ENCODE measurements around the gene IFT172. TPM values are rescaled to one million over a fixed set of nuclear protein-coding genes. Genes with fewer than 3 reads are reported as not detected.

Gene IFT172
- total RNA-seq, 1 experiment from 2014 or later = 13.7 TPM

DNA sequence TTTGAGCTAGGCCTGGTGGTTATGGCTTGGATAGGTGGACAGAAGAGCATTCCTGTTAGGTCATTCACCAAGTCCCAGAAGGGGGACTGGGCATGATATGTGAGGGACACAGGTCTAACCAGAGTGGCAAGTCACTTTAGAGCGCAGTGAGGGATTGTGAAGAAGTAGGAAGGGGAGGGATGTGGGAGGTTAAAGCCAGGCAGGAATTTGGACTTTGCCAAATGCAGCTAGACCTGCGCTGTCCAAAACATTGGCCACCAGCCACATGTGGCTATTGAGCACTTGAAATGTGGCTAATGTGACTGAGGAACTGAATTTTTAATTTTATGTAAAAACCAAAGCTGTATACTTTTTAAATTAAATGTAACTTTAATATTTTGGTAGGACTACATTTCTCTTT, 30.8 kb upstream of the IFT172 start:
- H3K27ac ChIP-seq (ENCODE audit: low read depth, low read length) = no peak overlapping the region
- H3K27me3 ChIP-seq (ENCODE audit: insufficient read depth, low read length) = no peaks in the 10 kb centered on the region
- H3K36me3 ChIP-seq (ENCODE audit: control insufficient read depth in 1 of 2, insufficient read depth in 2 of 2, low read length in 2 of 2) = no peaks in the 10 kb centered on the region
- no TSS peak for BruUV-seq (replicated peaks)
- DNase-seq (ENCODE audit: low read depth, low spot score) = no peak
- H3K4me1 ChIP-seq (ENCODE audit: control insufficient read depth in 1 of 2, insufficient read depth in 2 of 2, low read length in 2 of 2) = no peaks in the 10 kb centered on the region
- H3K9me2 ChIP-seq (ENCODE audit: insufficient read depth) = no peaks in the 10 kb centered on the region
- H3K9me3 ChIP-seq (ENCODE audit: control insufficient read depth in 1 of 2, insufficient read depth in 1 of 2, low read depth in 1 of 2, low read length in 2 of 2) = no peaks in the 10 kb centered on the region
- H3K4me3 ChIP-seq (replicated peaks in 1 of 2; ENCODE audit: low read depth in 1 of 2, low read length in 2 of 2) = no peak overlapping the region
- H3K79me2 ChIP-seq (ENCODE audit: insufficient read depth, low read length) = no peaks in the 10 kb centered on the region
- CTCF ChIA-PET = no interaction called here
- no peak for TF ChIP-seq CBX3 (IDR thresholded peaks at IDR 0.05; ENCODE audit: low read depth)
- no peak for TF ChIP-seq TCF7L2 (IDR thresholded peaks at IDR 0.05; ENCODE audit: borderline replicate concordance, extremely low read depth, insufficient read depth, insufficient read length)
- TF ChIP-seq SP1 (IDR thresholded peaks at IDR 0.05; ENCODE audit: low read depth) = no peak
- TF ChIP-seq, protein P1, sequence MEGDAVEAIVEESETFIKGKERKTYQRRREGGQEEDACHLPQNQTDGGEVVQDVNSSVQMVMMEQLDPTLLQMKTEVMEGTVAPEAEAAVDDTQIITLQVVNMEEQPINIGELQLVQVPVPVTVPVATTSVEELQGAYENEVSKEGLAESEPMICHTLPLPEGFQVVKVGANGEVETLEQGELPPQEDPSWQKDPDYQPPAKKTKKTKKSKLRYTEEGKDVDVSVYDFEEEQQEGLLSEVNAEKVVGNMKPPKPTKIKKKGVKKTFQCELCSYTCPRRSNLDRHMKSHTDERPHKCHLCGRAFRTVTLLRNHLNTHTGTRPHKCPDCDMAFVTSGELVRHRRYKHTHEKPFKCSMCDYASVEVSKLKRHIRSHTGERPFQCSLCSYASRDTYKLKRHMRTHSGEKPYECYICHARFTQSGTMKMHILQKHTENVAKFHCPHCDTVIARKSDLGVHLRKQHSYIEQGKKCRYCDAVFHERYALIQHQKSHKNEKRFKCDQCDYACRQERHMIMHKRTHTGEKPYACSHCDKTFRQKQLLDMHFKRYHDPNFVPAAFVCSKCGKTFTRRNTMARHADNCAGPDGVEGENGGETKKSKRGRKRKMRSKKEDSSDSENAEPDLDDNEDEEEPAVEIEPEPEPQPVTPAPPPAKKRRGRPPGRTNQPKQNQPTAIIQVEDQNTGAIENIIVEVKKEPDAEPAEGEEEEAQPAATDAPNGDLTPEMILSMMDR (IDR thresholded peaks at IDR 0.05 in 2 of 3, conservative IDR thresholded peaks at IDR 0.05 in 1 of 3; ENCODE audit: borderline replicate concordance in 1 of 3, insufficient read depth in 1 of 3, low read depth in 2 of 3, low read length in 2 of 3) = no peak
- TF ChIP-seq CEBPB (IDR thresholded peaks at IDR 0.05; ENCODE audit: low read depth) = no peak
- TF ChIP-seq RAD21 (IDR thresholded peaks at IDR 0.05; ENCODE audit: low read depth) = no peak
- no peak for TF ChIP-seq ZNF274 (IDR thresholded peaks at IDR 0.05; ENCODE audit: low read depth, low read length)
- TF ChIP-seq ATF3 (IDR thresholded peaks at IDR 0.05) = no peak
- no peak for TF ChIP-seq POLR2A (IDR thresholded peaks at IDR 0.05; ENCODE audit: borderline replicate concordance, extremely low read depth, insufficient read depth, insufficient read length)
- TF ChIP-seq SRF (IDR thresholded peaks at IDR 0.05; ENCODE audit: low read depth) = no peak
- TF ChIP-seq YY1 (IDR thresholded peaks at IDR 0.05; ENCODE audit: extremely low read depth, insufficient replicate concordance, low read depth, low read length) = no peak
- no peak for TF ChIP-seq ZFX (IDR thresholded peaks at IDR 0.05)
- no peak for TF ChIP-seq POLR2AphosphoS5 (IDR thresholded peaks at IDR 0.05; ENCODE audit: low read depth, low read length)
- TF ChIP-seq, protein P2, sequence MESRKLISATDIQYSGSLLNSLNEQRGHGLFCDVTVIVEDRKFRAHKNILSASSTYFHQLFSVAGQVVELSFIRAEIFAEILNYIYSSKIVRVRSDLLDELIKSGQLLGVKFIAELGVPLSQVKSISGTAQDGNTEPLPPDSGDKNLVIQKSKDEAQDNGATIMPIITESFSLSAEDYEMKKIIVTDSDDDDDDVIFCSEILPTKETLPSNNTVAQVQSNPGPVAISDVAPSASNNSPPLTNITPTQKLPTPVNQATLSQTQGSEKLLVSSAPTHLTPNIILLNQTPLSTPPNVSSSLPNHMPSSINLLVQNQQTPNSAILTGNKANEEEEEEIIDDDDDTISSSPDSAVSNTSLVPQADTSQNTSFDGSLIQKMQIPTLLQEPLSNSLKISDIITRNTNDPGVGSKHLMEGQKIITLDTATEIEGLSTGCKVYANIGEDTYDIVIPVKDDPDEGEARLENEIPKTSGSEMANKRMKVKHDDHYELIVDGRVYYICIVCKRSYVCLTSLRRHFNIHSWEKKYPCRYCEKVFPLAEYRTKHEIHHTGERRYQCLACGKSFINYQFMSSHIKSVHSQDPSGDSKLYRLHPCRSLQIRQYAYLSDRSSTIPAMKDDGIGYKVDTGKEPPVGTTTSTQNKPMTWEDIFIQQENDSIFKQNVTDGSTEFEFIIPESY (IDR thresholded peaks at IDR 0.05; ENCODE audit: extremely low read depth, insufficient replicate concordance, low read length) = no peak
- no peak for TF ChIP-seq MAX (IDR thresholded peaks at IDR 0.05)
- no peak for TF ChIP-seq EZH2 (IDR thresholded peaks at IDR 0.05)
- no peak for ATAC-seq
- RAD21 ChIA-PET (ENCODE audit: low non-redundant PET in 1 of 2, low total read pairs in 2 of 2, uncharacterized antibody in 2 of 2, unreplicated experiment in 2 of 2) = no interaction called here
- no peak overlapping the region for H2AFZ ChIP-seq (ENCODE audit: low read depth, low read length, poor library complexity, severe bottlenecking)
- intact Hi-C loops (cut with micrococcal nuclease) = no loop called here
- H3K9ac ChIP-seq (ENCODE audit: low read length) = no peak overlapping the region
- POLR2A ChIA-PET = no interaction called here
- H3K4me2 ChIP-seq (ENCODE audit: low read length) = no peak overlapping the region
- H4K20me1 ChIP-seq (ENCODE audit: insufficient read depth) = no peaks in the 10 kb centered on the region

All from HCT116 (cell line).